GM12878 (cell line): ENCODE results near the gene KLK5. TPM values are rescaled to one million over a fixed set of nuclear protein-coding genes. Genes with fewer than 3 reads are reported as not detected.

Source experiments
- CBX3 ChIP-seq: fragments of 200-600 bp; sonication (generic); IDR thresholded peaks from 2 replicates; pipeline ENCODE4 v1.6.1; 2016; ENCODE audit warnings: low read depth, borderline replicate concordance
- NR2F1 ChIP-seq: fragments of 450-650 bp; conservative IDR thresholded peaks from 2 replicates; pipeline ENCODE4 v1.6.1; 2017; ENCODE audit warnings: mild to moderate bottlenecking
- RELA ChIP-seq: fragments of 450-650 bp; IDR thresholded peaks from 2 replicates; pipeline ENCODE4 v1.8.0; 2014; ENCODE audit warnings: borderline replicate concordance; ENCODE audit not compliant: partially characterized antibody
- SMARCA5 ChIP-seq: fragments of 450-650 bp; IDR thresholded peaks from 2 replicates; pipeline ENCODE4 v1.6.1; 2017; ENCODE audit warnings: mild to moderate bottlenecking
- TCF12 ChIP-seq: IDR thresholded peaks from 2 replicates; pipeline ENCODE4 v1.6.1; 2011; ENCODE audit warnings: low read depth, mild to moderate bottlenecking, low read length
- USF2 ChIP-seq: IDR thresholded peaks from 2 replicates; pipeline ENCODE4 v1.6.1; 2011; ENCODE audit warnings: low read depth, low read length, improper control_type of control experiment, borderline replicate concordance
- ZNF592 ChIP-seq: fragments of 450-650 bp; IDR thresholded peaks from 2 replicates; pipeline ENCODE4 v1.6.1; 2017; ENCODE audit warnings: mild to moderate bottlenecking, moderate library complexity
- polyA plus RNA-seq, 11 experiments: library from polyadenylated mRNA; depleted of rRNA in 4 of 11; unstranded in 6 of 11; stranded (reverse) in 5 of 11; fragments of >200 nt; fragmentation: Nextera tagmentation in 4 of 11; fragmentation: Illumina TruSeq in 1 of 11; extraction: Ambion mirVana in 4 of 11; extraction: Trizol in 1 of 11; gene quantifications; 1 replicate in 1 of 11; 2 replicates in 10 of 11; pipeline versions ENCODE4 v1.2.1 to v1.2.3, GENCODE V29; 2011 to 2016; ENCODE audit warnings: inconsistent platforms in 2 of 11, missing spikeins in 2 of 11, low read depth in 1 of 11
- total RNA-seq, 4 experiments: library from RNA; depleted of rRNA in 3 of 4; stranded (reverse); fragments of >200 nt in 3 of 4; fragmentation: Illumina TruSeq in 1 of 4; extraction: Trizol in 1 of 4; gene quantifications; 2 replicates each; pipeline versions ENCODE4 v1.2.1 to v1.2.3, GENCODE V29; 2013 to 2021

Gene KLK5
- total and polyA plus RNA-seq, 10 of the 15 experiments (the other 5 are each of a cell fraction or from before 2014, with no cell fraction given): 0.16 TPM; not detected in 9

GRCh38 chr19:50896591-50897190, 56.1 kb downstream of the KLK5 start (continued):
- TF ChIP-seq ZNF592: peak; percentile 88; the same call in 1 of the 2 replicates
- peak; percentile 93 for TF ChIP-seq SMARCA5
- no peak for TF ChIP-seq CBX3
- peak; percentile 95 for TF ChIP-seq USF2
- TF ChIP-seq NR2F1: peak; percentile 67
- TF ChIP-seq TCF12: peak; percentile 82
- TF ChIP-seq RELA: peak; percentile 92
